OCI-LY1 (cell line): ENCODE data around the gene LPA.

Experiments used
- EZH2 ChIP-seq: fragments of 200-600 bp; sonication (generic), shearing (Covaris generic); IDR thresholded peaks from 2 replicates; pipeline ENCODE4 v1.8.0; 2017; ENCODE audit warnings: borderline replicate concordance, mixed run types, mild to moderate bottlenecking, antibody characterized with exemption, low read length, moderate library complexity, mixed read lengths
- TF ChIP-seq, protein P1 (sequence below): fragments of 200-600 bp; sonication (generic), shearing (Covaris generic); IDR thresholded peaks from 2 replicates; pipeline ENCODE4 v1.5.1; 2017; ENCODE audit warnings: mild to moderate bottlenecking, antibody characterized with exemption, low read length, moderate library complexity, mixed read lengths

DNA sequence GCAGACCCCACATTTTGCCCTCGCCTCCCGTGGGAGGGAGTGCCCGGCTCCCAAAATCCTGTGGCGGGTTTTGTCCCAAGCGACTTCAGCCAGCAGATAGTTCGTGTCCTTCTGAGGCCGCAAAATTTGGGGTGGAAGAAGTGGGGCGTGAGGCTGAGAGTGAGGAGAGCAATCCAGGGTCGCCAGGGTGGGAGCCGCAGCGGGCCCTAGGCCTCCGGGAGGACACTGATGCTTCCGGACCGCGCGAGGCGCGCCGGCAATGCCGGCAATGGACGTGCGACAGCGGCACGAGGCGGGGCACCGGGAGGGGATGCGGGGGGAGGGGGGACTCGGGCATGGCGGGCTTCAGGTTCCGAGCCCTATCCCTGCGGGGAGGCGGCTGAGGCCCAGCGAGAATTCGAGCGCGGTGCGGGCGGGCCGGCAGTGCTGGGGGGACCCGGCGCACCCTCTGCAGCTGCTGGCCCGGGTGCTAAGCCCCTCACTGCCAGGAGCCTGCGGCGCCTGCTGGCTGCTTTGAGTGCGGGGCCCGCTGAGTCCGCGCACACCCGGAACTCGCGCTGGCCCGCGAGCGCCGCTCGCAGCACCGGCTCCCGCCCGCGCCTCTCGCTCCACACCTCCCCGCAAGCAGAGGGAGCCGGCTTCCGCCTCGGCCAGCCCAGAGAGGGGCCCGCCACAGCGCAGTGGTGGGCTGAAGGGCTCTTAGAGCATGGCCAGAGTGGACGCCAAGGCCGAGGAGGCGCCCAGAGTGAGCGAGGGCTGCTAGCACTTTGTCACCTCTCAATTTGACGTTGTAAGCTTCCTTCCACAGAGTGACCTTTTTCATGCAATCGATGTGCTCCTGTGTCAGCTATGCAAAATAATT lies 143.8 kb downstream of the LPA start:
- TF ChIP-seq, protein P1, sequence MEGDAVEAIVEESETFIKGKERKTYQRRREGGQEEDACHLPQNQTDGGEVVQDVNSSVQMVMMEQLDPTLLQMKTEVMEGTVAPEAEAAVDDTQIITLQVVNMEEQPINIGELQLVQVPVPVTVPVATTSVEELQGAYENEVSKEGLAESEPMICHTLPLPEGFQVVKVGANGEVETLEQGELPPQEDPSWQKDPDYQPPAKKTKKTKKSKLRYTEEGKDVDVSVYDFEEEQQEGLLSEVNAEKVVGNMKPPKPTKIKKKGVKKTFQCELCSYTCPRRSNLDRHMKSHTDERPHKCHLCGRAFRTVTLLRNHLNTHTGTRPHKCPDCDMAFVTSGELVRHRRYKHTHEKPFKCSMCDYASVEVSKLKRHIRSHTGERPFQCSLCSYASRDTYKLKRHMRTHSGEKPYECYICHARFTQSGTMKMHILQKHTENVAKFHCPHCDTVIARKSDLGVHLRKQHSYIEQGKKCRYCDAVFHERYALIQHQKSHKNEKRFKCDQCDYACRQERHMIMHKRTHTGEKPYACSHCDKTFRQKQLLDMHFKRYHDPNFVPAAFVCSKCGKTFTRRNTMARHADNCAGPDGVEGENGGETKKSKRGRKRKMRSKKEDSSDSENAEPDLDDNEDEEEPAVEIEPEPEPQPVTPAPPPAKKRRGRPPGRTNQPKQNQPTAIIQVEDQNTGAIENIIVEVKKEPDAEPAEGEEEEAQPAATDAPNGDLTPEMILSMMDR: peak; percentile 94; the same call in 1 of the 2 replicates
- no peak for TF ChIP-seq EZH2
